GM12878 (cell line): ENCODE results near the gene IFNL3. TPM values are rescaled to one million over a fixed set of nuclear protein-coding genes. Genes with fewer than 3 reads are reported as not detected.

Experiments
- polyA plus RNA-seq, 11 experiments: library from polyadenylated mRNA; depleted of rRNA in 4 of 11; unstranded in 6 of 11; stranded (reverse) in 5 of 11; fragments of >200 nt; fragmentation: Nextera tagmentation in 4 of 11; fragmentation: Illumina TruSeq in 1 of 11; extraction: Ambion mirVana in 4 of 11; extraction: Trizol in 1 of 11; gene quantifications; 1 replicate in 1 of 11; 2 replicates in 10 of 11; pipeline versions ENCODE4 v1.2.1 to v1.2.3, GENCODE V29; 2011 to 2016; ENCODE audit warnings: inconsistent platforms in 2 of 11, missing spikeins in 2 of 11, low read depth in 1 of 11
- total RNA-seq, 4 experiments: library from RNA; depleted of rRNA in 3 of 4; stranded (reverse); fragments of >200 nt in 3 of 4; fragmentation: Illumina TruSeq in 1 of 4; extraction: Trizol in 1 of 4; gene quantifications; 2 replicates each; pipeline versions ENCODE4 v1.2.1 to v1.2.3, GENCODE V29; 2013 to 2021

Gene IFNL3
- total and polyA plus RNA-seq, 10 of the 15 experiments (the other 5 are each of a cell fraction or from before 2014, with no cell fraction given): not detected

Other genes starting within 250 kb of the IFNL3 start
Only the 7 nearest of the 18 such genes appear.
- not detected in 2 replicates for gene NCCRP1, start 48.0 kb downstream of the IFNL3 start, total RNA-seq (2014; rRNA removed)
- gene NCCRP1, start 48.0 kb downstream of the IFNL3 start, total RNA-seq (2014; rRNA removed; fragmentation: Illumina TruSeq; extraction: Trizol): not detected in 2 replicates
- gene NCCRP1, start 48.0 kb downstream of the IFNL3 start, total RNA-seq (2021): not detected in 2 replicates
- not detected in 2 replicates for gene NCCRP1, start 48.0 kb downstream of the IFNL3 start, polyA plus RNA-seq (2011; rRNA removed)
- gene NCCRP1, start 48.0 kb downstream of the IFNL3 start, polyA plus RNA-seq (2014; fragmentation: Illumina TruSeq; extraction: Trizol): not detected in 2 replicates
- gene NCCRP1, start 48.0 kb downstream of the IFNL3 start, polyA plus RNA-seq (2014; fragmentation: Nextera tagmentation; extraction: Ambion mirVana): not detected
- gene NCCRP1, start 48.0 kb downstream of the IFNL3 start, polyA plus RNA-seq (2014; rRNA removed): not detected in 2 replicates
- not detected for gene NCCRP1, start 48.0 kb downstream of the IFNL3 start, polyA plus RNA-seq (2016; fragmentation: Nextera tagmentation; extraction: Ambion mirVana)
- gene SYCN, start 40.7 kb downstream of the IFNL3 start, total RNA-seq (2014; rRNA removed): not detected in 2 replicates
- gene SYCN, start 40.7 kb downstream of the IFNL3 start, total RNA-seq (2014; rRNA removed; fragmentation: Illumina TruSeq; extraction: Trizol): not detected in 2 replicates
- gene SYCN, start 40.7 kb downstream of the IFNL3 start, total RNA-seq (2021): 0.37 and 0.54 TPM in 2 replicates
- not detected in 2 replicates for gene SYCN, start 40.7 kb downstream of the IFNL3 start, polyA plus RNA-seq (2011; rRNA removed)
- gene SYCN, start 40.7 kb downstream of the IFNL3 start, polyA plus RNA-seq (2014; fragmentation: Illumina TruSeq; extraction: Trizol): not detected in 2 replicates
- gene SYCN, start 40.7 kb downstream of the IFNL3 start, polyA plus RNA-seq (2014; fragmentation: Nextera tagmentation; extraction: Ambion mirVana): not detected
- gene SYCN, start 40.7 kb downstream of the IFNL3 start, polyA plus RNA-seq (2014; rRNA removed): not detected in 2 replicates
- gene SYCN, start 40.7 kb downstream of the IFNL3 start, polyA plus RNA-seq (2016; fragmentation: Nextera tagmentation; extraction: Ambion mirVana): not detected
- not detected in 2 replicates for gene IFNL4, start 3.9 kb upstream of the IFNL3 start, total RNA-seq (2014; rRNA removed)
- gene IFNL4, start 3.9 kb upstream of the IFNL3 start, total RNA-seq (2014; rRNA removed; fragmentation: Illumina TruSeq; extraction: Trizol): not detected in 2 replicates
- not detected in 2 replicates for gene IFNL4, start 3.9 kb upstream of the IFNL3 start, total RNA-seq (2021)
- not detected in 2 replicates for gene IFNL4, start 3.9 kb upstream of the IFNL3 start, polyA plus RNA-seq (2011; rRNA removed)
- not detected in 2 replicates for gene IFNL4, start 3.9 kb upstream of the IFNL3 start, polyA plus RNA-seq (2014; fragmentation: Illumina TruSeq; extraction: Trizol)
- not detected for gene IFNL4, start 3.9 kb upstream of the IFNL3 start, polyA plus RNA-seq (2014; fragmentation: Nextera tagmentation; extraction: Ambion mirVana)
- gene IFNL4, start 3.9 kb upstream of the IFNL3 start, polyA plus RNA-seq (2014; rRNA removed): not detected in 2 replicates
- not detected for gene IFNL4, start 3.9 kb upstream of the IFNL3 start, polyA plus RNA-seq (2016; fragmentation: Nextera tagmentation; extraction: Ambion mirVana)
- not detected in 2 replicates for gene IFNL2, start 23.4 kb upstream of the IFNL3 start, total RNA-seq (2014; rRNA removed)
- not detected in 2 replicates for gene IFNL2, start 23.4 kb upstream of the IFNL3 start, total RNA-seq (2014; rRNA removed; fragmentation: Illumina TruSeq; extraction: Trizol)
- gene IFNL2, start 23.4 kb upstream of the IFNL3 start, total RNA-seq (2021): not detected in 2 replicates
- not detected in 2 replicates for gene IFNL2, start 23.4 kb upstream of the IFNL3 start, polyA plus RNA-seq (2011; rRNA removed)
- not detected in 2 replicates for gene IFNL2, start 23.4 kb upstream of the IFNL3 start, polyA plus RNA-seq (2014; fragmentation: Illumina TruSeq; extraction: Trizol)
- not detected for gene IFNL2, start 23.4 kb upstream of the IFNL3 start, polyA plus RNA-seq (2014; fragmentation: Nextera tagmentation; extraction: Ambion mirVana)
- 0.24 TPM in 1 of 2 replicates, not detected in the other for gene IFNL2, start 23.4 kb upstream of the IFNL3 start, polyA plus RNA-seq (2014; rRNA removed)
- gene IFNL2, start 23.4 kb upstream of the IFNL3 start, polyA plus RNA-seq (2016; fragmentation: Nextera tagmentation; extraction: Ambion mirVana): not detected
- 0.22 TPM in 1 of 2 replicates, not detected in the other for gene IFNL1, start 51.4 kb upstream of the IFNL3 start, total RNA-seq (2014; rRNA removed)
- not detected in 2 replicates for gene IFNL1, start 51.4 kb upstream of the IFNL3 start, total RNA-seq (2014; rRNA removed; fragmentation: Illumina TruSeq; extraction: Trizol)
- gene IFNL1, start 51.4 kb upstream of the IFNL3 start, total RNA-seq (2021): not detected in 2 replicates
- not detected in 2 replicates for gene IFNL1, start 51.4 kb upstream of the IFNL3 start, polyA plus RNA-seq (2011; rRNA removed)
- not detected in 2 replicates for gene IFNL1, start 51.4 kb upstream of the IFNL3 start, polyA plus RNA-seq (2014; fragmentation: Illumina TruSeq; extraction: Trizol)
- not detected for gene IFNL1, start 51.4 kb upstream of the IFNL3 start, polyA plus RNA-seq (2014; fragmentation: Nextera tagmentation; extraction: Ambion mirVana)
- gene IFNL1, start 51.4 kb upstream of the IFNL3 start, polyA plus RNA-seq (2014; rRNA removed): not detected in 2 replicates
- gene IFNL1, start 51.4 kb upstream of the IFNL3 start, polyA plus RNA-seq (2016; fragmentation: Nextera tagmentation; extraction: Ambion mirVana): not detected
- 0.38 and 0.40 TPM in 2 replicates for gene LRFN1, start 75.9 kb upstream of the IFNL3 start, total RNA-seq (2014; rRNA removed)
- 0.05 and 0.13 TPM in 2 replicates for gene LRFN1, start 75.9 kb upstream of the IFNL3 start, total RNA-seq (2014; rRNA removed; fragmentation: Illumina TruSeq; extraction: Trizol)
- gene LRFN1, start 75.9 kb upstream of the IFNL3 start, total RNA-seq (2021): 0.85 and 1.0 TPM in 2 replicates
- 0.13 and 0.29 TPM in 2 replicates for gene LRFN1, start 75.9 kb upstream of the IFNL3 start, polyA plus RNA-seq (2011; rRNA removed)
- gene LRFN1, start 75.9 kb upstream of the IFNL3 start, polyA plus RNA-seq (2014; fragmentation: Illumina TruSeq; extraction: Trizol): 0.10 TPM in 1 of 2 replicates, not detected in the other
- gene LRFN1, start 75.9 kb upstream of the IFNL3 start, polyA plus RNA-seq (2014; fragmentation: Nextera tagmentation; extraction: Ambion mirVana): under 1 TPM in 1 of 2 experiments, not detected in 1; 0.09 TPM
- 0.86 and 0.91 TPM in 2 replicates for gene LRFN1, start 75.9 kb upstream of the IFNL3 start, polyA plus RNA-seq (2014; rRNA removed)
- gene LRFN1, start 75.9 kb upstream of the IFNL3 start, polyA plus RNA-seq (2016; fragmentation: Nextera tagmentation; extraction: Ambion mirVana): under 1 TPM; 0.24 to 0.35 TPM
- 119 and 121 TPM in 2 replicates for gene GMFG, start 91.0 kb upstream of the IFNL3 start, total RNA-seq (2014; rRNA removed)
- 159 and 169 TPM in 2 replicates for gene GMFG, start 91.0 kb upstream of the IFNL3 start, total RNA-seq (2014; rRNA removed; fragmentation: Illumina TruSeq; extraction: Trizol)
- 197 and 211 TPM in 2 replicates for gene GMFG, start 91.0 kb upstream of the IFNL3 start, total RNA-seq (2021)
- 189 and 194 TPM in 2 replicates for gene GMFG, start 91.0 kb upstream of the IFNL3 start, polyA plus RNA-seq (2011; rRNA removed)
- gene GMFG, start 91.0 kb upstream of the IFNL3 start, polyA plus RNA-seq (2014; fragmentation: Illumina TruSeq; extraction: Trizol): 198 and 203 TPM in 2 replicates
- 100 to 1,000 TPM; 591 to 635 TPM for gene GMFG, start 91.0 kb upstream of the IFNL3 start, polyA plus RNA-seq (2014; fragmentation: Nextera tagmentation; extraction: Ambion mirVana)
- 154 and 160 TPM in 2 replicates for gene GMFG, start 91.0 kb upstream of the IFNL3 start, polyA plus RNA-seq (2014; rRNA removed)
- 100 to 1,000 TPM; 254 to 256 TPM for gene GMFG, start 91.0 kb upstream of the IFNL3 start, polyA plus RNA-seq (2016; fragmentation: Nextera tagmentation; extraction: Ambion mirVana)